Esophagus muscularis mucosa (tissue), 4 donors: Measurements from ENCODE around the gene CEMP1. TPM values are rescaled to one million over a fixed set of nuclear protein-coding genes. Genes with fewer than 3 reads are reported as not detected.

Source experiments
- DNase-seq: peaks from one replicate; pipeline ENCODE4 v3.0.0-alpha.2; 2017; ENCODE audit errors: extremely low spot score
- H3K27ac ChIP-seq, 4 donors: fragments of 200-600 bp; sonication (generic); replicated peaks in 1 of 4; 1 replicate in 3 of 4; 2 replicates in 1 of 4; pipeline ENCODE4 v1.5.1; 2016 to 2019; ENCODE audit warnings: mild to moderate bottlenecking in 1 of 4
- H3K27me3 ChIP-seq, 4 donors: fragments of 200-600 bp; sonication (generic); one replicate each; pipeline versions ENCODE4 v1.5.1 to v1.6.0; 2016 to 2019
- H3K36me3 ChIP-seq, 4 donors: fragments of 200-600 bp; sonication (generic); one replicate each; pipeline ENCODE4 v1.5.1; 2016 to 2019
- H3K4me1 ChIP-seq, 4 donors: fragments of 200-600 bp; sonication (generic); one replicate each; pipeline ENCODE4 v1.5.1; 2016 to 2019
- H3K4me3 ChIP-seq, 4 donors: fragments of 200-600 bp; sonication (generic); 1 replicate in 2 of 4; 2 replicates in 2 of 4; pipeline ENCODE4 v1.5.1; 2016 to 2019; ENCODE audit warnings: mild to moderate bottlenecking in 4 of 4, moderate library complexity in 1 of 4
- H3K9me3 ChIP-seq, 4 donors: fragments of 200-600 bp; sonication (generic); 1 replicate in 3 of 4; 2 replicates in 1 of 4; pipeline ENCODE4 v1.5.1; 2016 to 2019
- EP300 ChIP-seq: sonication (generic); formaldehyde crosslinking; IDR thresholded peaks from one replicate; pipeline ENCODE4 v1.6.1; 2017; ENCODE audit warnings: antibody characterized with exemption
- POLR2A ChIP-seq: fragments of 450-650 bp; IDR thresholded peaks from one replicate; pipeline ENCODE4 v1.6.1; 2017; ENCODE audit warnings: antibody characterized with exemption, moderate library complexity, mild to moderate bottlenecking, low read depth
- POLR2AphosphoS5 ChIP-seq, 2 donors: sonication (generic); formaldehyde crosslinking; IDR thresholded peaks; one replicate each; pipeline ENCODE4 v1.6.1; 2017; ENCODE audit warnings: antibody characterized with exemption in 2 of 2
- WGBS: methylation state at CpG from one replicate; pipeline ENCODE4 v1.1.5; 2018; 5-methylcytosine and 5-hydroxymethylcytosine counted together
- intact Hi-C: fragments of 100-400 bp; cut with DNase I; formaldehyde crosslinking; loops from one replicate; pipeline ENCODE4 v1.15.1; 2023
- total RNA-seq, 4 donors: library from RNA; depleted of rRNA; stranded (reverse); fragments of >200 nt; gene quantifications; one replicate each; pipeline versions ENCODE4 v1.1.0 to v1.2.1, GENCODE V29; 2016
- TF ChIP-seq, protein P1 (sequence below), 3 experiments: fragments of 200-600 bp in 2 of 3; fragments of 450-650 bp in 1 of 3; sonication (generic) in 2 of 3; IDR thresholded peaks; one replicate each; pipeline ENCODE4 v1.5.1; 2017 to 2019; ENCODE audit warnings: antibody characterized with exemption in 3 of 3, mild to moderate bottlenecking in 2 of 3, moderate library complexity in 1 of 3

CEMP1 gene
- total RNA-seq, 4 donors from 2014 or later, result not detected

DNA sequence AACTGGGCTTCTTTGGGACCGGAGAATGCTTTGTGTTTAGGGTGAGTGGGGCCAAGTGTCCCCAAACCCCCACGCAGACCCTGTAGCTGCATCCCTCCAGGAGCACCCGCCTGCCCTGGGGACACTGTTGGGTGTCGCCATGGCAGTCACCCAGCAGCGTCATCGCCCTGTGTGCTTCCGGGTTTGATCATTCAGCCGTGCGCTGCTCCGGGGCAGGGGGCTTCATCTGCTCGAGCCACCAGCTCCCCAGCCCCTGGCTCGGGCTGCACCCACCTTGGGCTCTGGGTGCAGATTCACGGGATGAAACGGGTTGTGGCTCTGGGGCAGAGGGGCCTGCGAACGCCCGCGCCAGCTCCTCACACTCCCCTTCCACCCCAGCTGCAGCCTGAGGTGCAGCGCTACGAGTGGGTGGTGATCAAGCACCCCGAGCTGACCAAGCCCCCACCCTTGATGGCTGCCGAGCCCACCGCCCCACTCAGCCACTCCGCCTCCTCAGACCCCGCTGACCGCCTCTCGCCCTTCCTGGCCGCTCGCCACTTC lies 31.2 kb downstream of the CEMP1 start:
- intact Hi-C loops, result loop anchor here (2.0 to 10.0 kb wide), 4 partner anchors 43 to 235 kb away; partner anchors contain the start of genes ABCA3, CCNF and RNPS1
- 88% methylated on average over 18 of the region's 29 CpGs for WGBS
- DNase-seq, result no peak
- Histone ChIP-seq H3K27me3 (no peaks in the 10 kb centered on the region), H3K9me3 (no peaks in the 10 kb centered on the region), H3K36me3 (peaks cover 13 to 46% (median 30%) of the 10 kb centered on the region in 4 donors), H3K27ac (no peak overlapping the region), H3K4me3 (no peak overlapping the region), H3K4me1 (peaks cover 42 to 48% (median 45%) of the 10 kb centered on the region in 4 donors)
- TF ChIP-seq POLR2A, result no peak
- TF ChIP-seq, protein P1, sequence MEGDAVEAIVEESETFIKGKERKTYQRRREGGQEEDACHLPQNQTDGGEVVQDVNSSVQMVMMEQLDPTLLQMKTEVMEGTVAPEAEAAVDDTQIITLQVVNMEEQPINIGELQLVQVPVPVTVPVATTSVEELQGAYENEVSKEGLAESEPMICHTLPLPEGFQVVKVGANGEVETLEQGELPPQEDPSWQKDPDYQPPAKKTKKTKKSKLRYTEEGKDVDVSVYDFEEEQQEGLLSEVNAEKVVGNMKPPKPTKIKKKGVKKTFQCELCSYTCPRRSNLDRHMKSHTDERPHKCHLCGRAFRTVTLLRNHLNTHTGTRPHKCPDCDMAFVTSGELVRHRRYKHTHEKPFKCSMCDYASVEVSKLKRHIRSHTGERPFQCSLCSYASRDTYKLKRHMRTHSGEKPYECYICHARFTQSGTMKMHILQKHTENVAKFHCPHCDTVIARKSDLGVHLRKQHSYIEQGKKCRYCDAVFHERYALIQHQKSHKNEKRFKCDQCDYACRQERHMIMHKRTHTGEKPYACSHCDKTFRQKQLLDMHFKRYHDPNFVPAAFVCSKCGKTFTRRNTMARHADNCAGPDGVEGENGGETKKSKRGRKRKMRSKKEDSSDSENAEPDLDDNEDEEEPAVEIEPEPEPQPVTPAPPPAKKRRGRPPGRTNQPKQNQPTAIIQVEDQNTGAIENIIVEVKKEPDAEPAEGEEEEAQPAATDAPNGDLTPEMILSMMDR (IDR thresholded peaks at IDR 0.05), result no peak
- TF ChIP-seq EP300, result no peak
- no peak for TF ChIP-seq POLR2AphosphoS5 (IDR thresholded peaks at IDR 0.05)

DNA sequence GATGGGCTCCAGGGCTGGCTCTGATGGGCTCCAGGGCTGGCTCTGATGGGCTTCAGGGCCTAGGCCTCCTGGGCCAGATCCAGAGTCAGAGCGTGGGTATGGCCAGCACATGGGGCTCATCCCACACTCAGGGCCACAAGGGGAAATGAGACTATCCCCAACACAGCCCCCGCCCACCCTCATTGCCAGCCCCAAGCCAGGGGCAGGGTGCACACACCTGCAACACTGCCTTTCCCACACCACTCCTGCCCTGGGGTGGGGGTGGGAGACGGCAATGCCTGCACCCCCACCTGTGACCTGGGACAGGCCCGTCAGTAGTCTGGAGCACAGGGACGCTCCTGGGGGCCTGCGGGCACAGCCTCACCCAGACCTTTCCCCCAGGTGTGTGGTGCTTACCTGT lies 31.8 kb downstream of the CEMP1 start:
- H3K27me3 ChIP-seq, result no peaks in the 10 kb centered on the region
- TF ChIP-seq EP300 (no peak), POLR2AphosphoS5 (IDR thresholded peaks at IDR 0.05) (no peak), POLR2A (no peak)
- TF ChIP-seq, protein P1 (IDR thresholded peaks at IDR 0.05), result no peak
- intact Hi-C loops, result no loop called here
- H3K36me3 ChIP-seq, result peaks cover 13 to 46% (median 30%) of the 10 kb centered on the region in 4 donors
- no peaks in the 10 kb centered on the region for H3K9me3 ChIP-seq
- no peak for DNase-seq
- no peak overlapping the region for H3K27ac ChIP-seq
- peaks cover 42 to 48% (median 45%) of the 10 kb centered on the region in 4 donors for H3K4me1 ChIP-seq
- H3K4me3 ChIP-seq, result no peak overlapping the region
- 97% methylated on average over 4 of the region's 6 CpGs for WGBS

GRCh38 chr16:2498531-2499253 lies 32.5 kb downstream of the CEMP1 start:
- Histone ChIP-seq H3K36me3 (peaks cover 13 to 46% (median 30%) of the 10 kb centered on the region in 4 donors), H3K4me1 (peaks cover 42 to 48% (median 45%) of the 10 kb centered on the region in 4 donors), H3K27me3 (no peaks in the 10 kb centered on the region), H3K27ac (peak overlapping the region in 2 of 4 donors; percentile 25 to 43), H3K4me3 (no peak overlapping the region), H3K9me3 (no peaks in the 10 kb centered on the region)
- intact Hi-C loops, result no loop called here
- no peak for DNase-seq
- TF ChIP-seq, protein P1 (IDR thresholded peaks at IDR 0.05), result no peak
- TF ChIP-seq POLR2A (no peak), POLR2AphosphoS5 (IDR thresholded peaks at IDR 0.05) (no peak), EP300 (no peak)
- 73% methylated on average over 6 of the region's 15 CpGs for WGBS

DNA sequence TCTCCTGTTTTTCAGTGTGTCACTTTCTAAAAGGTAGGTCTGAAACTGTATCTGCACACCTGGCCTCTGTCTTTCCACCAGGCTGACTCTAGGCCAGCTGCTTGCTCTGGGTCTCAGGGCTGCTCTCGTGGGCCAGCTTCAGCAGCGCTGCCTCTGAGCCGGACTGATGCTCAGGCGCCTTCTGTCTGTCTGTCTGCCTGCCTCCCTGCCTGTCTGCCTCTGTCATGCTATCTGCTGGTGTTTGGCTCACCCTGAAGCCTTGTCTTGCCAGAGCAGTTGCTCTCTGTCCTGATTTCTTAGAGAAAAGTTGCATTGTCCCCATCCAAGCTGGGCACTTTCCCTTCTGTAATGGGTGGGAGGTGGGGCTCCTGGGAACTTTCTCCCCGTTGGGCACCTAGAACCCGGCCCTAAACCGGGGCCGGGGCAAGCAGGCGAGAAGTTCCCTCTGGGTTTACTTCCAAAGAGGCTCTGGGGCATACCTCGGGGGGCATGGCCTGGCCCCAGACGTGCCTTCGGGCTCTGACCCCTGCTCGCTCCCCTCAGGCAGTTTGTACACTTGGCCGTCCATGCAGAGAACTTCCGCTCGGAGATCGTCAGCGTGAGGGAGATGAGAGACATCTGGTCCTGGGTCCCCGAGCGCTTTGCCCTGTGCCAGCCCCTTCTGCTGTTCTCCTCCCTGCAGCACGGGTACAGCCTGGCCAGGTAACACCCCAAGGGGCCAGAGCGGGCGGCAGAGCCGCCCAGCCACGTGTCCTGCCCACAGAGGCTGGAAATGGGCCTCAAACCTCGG lies 33.3 kb downstream of the CEMP1 start:
- Histone ChIP-seq H3K27me3 (no peaks in the 10 kb centered on the region), H3K9me3 (no peaks in the 10 kb centered on the region), H3K27ac (peak overlapping the region in 2 of 4 donors; percentile 25 to 43), H3K36me3 (peaks cover 13 to 46% (median 30%) of the 10 kb centered on the region in 4 donors), H3K4me3 (no peak overlapping the region), H3K4me1 (peaks cover 41 to 46% (median 44%) of the 10 kb centered on the region in 4 donors)
- intact Hi-C loops, result no loop called here
- 66% methylated on average over 16 of the region's 26 CpGs for WGBS
- no peak for DNase-seq
- TF ChIP-seq POLR2A (no peak), POLR2AphosphoS5 (IDR thresholded peaks at IDR 0.05) (no peak), EP300 (no peak)
- TF ChIP-seq, protein P1 (IDR thresholded peaks at IDR 0.05), result no peak
